Stimulated activated CD4-positive, alpha-beta T cell treated with anti-CD3 and anti-CD28 coated beads, Interleukin-1b, Interleukin-23, amount 100 ng/mL, for 48 hours (primary cell): ENCODE data around the gene RSF1.
"Not testable (repeated sequence)": the region's sequence is repeated elsewhere in the genome, so short reads cannot be mapped to it uniquely, and the experiment has no call there.

Source experiments
- DNase-seq: peaks from one replicate; pipeline ENCODE4 v3.0.0-alpha.2; 2020

The RSF1 gene

GRCh38 chr11:77665240-77665965 is 155.1 kb downstream of the RSF1 start:
- DNase-seq, result no peak

GRCh38 chr11:77661670-77662069 is 158.9 kb downstream of the RSF1 start:
- DNase-seq, result no peak

- DNase-seq, result no peak
Observed at GRCh38 chr11:77660947-77661346, 159.6 kb downstream of the RSF1 start.

GRCh38 chr11:77658213-77659013 is 162.1 kb downstream of the RSF1 start:
- DNase-seq, result no peak

- DNase-seq, result no peak
Observed at GRCh38 chr11:77656362-77656761, 164.2 kb downstream of the RSF1 start.

- DNase-seq, result no peak
Observed at GRCh38 chr11:77654770-77655434, 165.6 kb downstream of the RSF1 start.

- DNase-seq, result no peak
Observed at GRCh38 chr11:77650123-77650522, 170.4 kb downstream of the RSF1 start.

- DNase-seq, result no peak
Observed at GRCh38 chr11:77647654-77648305, 172.7 kb downstream of the RSF1 start.

- no peak for DNase-seq
Observed at GRCh38 chr11:77644887-77645286, 175.6 kb downstream of the RSF1 start.

GRCh38 chr11:77642228-77642627 is 178.3 kb downstream of the RSF1 start:
- no peak for DNase-seq

- peak; percentile 86 for DNase-seq
Observed at GRCh38 chr11:77637345-77638165, 183.0 kb downstream of the RSF1 start, which contains the start of gene CLNS1A. CLNS1A (minus strand) TSS chr11:77637794; CDS start chr11:77637714, 80 bp downstream.

- DNase-seq, result no peak
Observed at GRCh38 chr11:77636731-77637344, 183.7 kb downstream of the RSF1 start.

- not testable (repeated sequence) for DNase-seq
Observed at GRCh38 chr11:77633926-77634325, 186.6 kb downstream of the RSF1 start.

- no peak for DNase-seq
Observed at GRCh38 chr11:77630157-77630710, 190.3 kb downstream of the RSF1 start.

GRCh38 chr11:77619576-77620198 is 200.8 kb downstream of the RSF1 start:
- no peak for DNase-seq

GRCh38 chr11:77617892-77618291 is 202.6 kb downstream of the RSF1 start:
- no peak for DNase-seq

GRCh38 chr11:77611921-77612320 is 208.6 kb downstream of the RSF1 start:
- DNase-seq, result no peak
